ENCODE data around the gene THSD4. TPM values are rescaled to one million over a fixed set of nuclear protein-coding genes. Genes with fewer than 3 reads are reported as not detected.

The THSD4 gene
- total and polyA plus RNA-seq, 3 experiments from 2014 or later, result not detected

- no peaks in the 10 kb centered on the region for H3K9me3 ChIP-seq (ENCODE audit: low read length)
- no peaks in the 10 kb centered on the region for H3K4me1 Mint-ChIP-seq
- no peaks in the 10 kb centered on the region for H3K36me3 ChIP-seq (ENCODE audit: insufficient read depth, low read length)
- H3K36me3 Mint-ChIP-seq, result peaks cover 0 to 1% (median 0%) of the 10 kb centered on the region in 3 donors
- H3K9me3 Mint-ChIP-seq, result peaks cover 0 to 9% (median 0%) of the 10 kb centered on the region in 5 donors
- no peak overlapping the region for H3K27ac ChIP-seq (ENCODE audit: low read depth, low read length)
- H3K27me3 Mint-ChIP-seq, result peaks cover 17 to 39% of the 10 kb centered on the region in 2 donors
- H3K27ac Mint-ChIP-seq, result no peak overlapping the region
- no peak for DNase-seq
- no peaks in the 10 kb centered on the region for H3K27me3 ChIP-seq (ENCODE audit: insufficient read depth, low read length, poor library complexity, severe bottlenecking)
- no peaks in the 10 kb centered on the region for H3K4me1 ChIP-seq (ENCODE audit: insufficient read depth, low read length)
- POLR2A ChIA-PET, result no interaction called here
- CTCF ChIA-PET, result no interaction called here
- H3K4me3 ChIP-seq (ENCODE audit: low read length), result no peak overlapping the region
- H3K4me3 Mint-ChIP-seq, result no peak overlapping the region
Measured at GRCh38 chr15:71080705-71081104, 34.6 kb upstream of the THSD4 start.

GRCh38 chr15:71082803-71083202 lies 32.5 kb upstream of the THSD4 start:
- Histone ChIP-seq H3K4me1 (ENCODE audit: insufficient read depth, low read length) (no peaks in the 10 kb centered on the region), H3K4me3 (ENCODE audit: low read length) (no peak overlapping the region), H3K36me3 (ENCODE audit: insufficient read depth, low read length) (no peaks in the 10 kb centered on the region), H3K27ac (ENCODE audit: low read depth, low read length) (no peak overlapping the region), H3K27me3 (ENCODE audit: insufficient read depth, low read length, poor library complexity, severe bottlenecking) (no peaks in the 10 kb centered on the region), H3K9me3 (ENCODE audit: low read length) (no peaks in the 10 kb centered on the region)
- CTCF ChIA-PET, result no interaction called here
- no peak overlapping the region for H3K27ac Mint-ChIP-seq
- no peaks in the 10 kb centered on the region for H3K36me3 Mint-ChIP-seq
- H3K4me1 Mint-ChIP-seq, result no peaks in the 10 kb centered on the region
- H3K9me3 Mint-ChIP-seq, result peaks cover 0 to 2% (median 0%) of the 10 kb centered on the region in 5 donors
- H3K4me3 Mint-ChIP-seq, result no peak overlapping the region
- H3K27me3 Mint-ChIP-seq, result peaks cover 17 to 46% of the 10 kb centered on the region in 2 donors
- no peak for DNase-seq
- POLR2A ChIA-PET, result no interaction called here

- Mint-ChIP-seq H3K27me3 (peaks cover 18 to 45% of the 10 kb centered on the region in 2 donors), H3K4me1 (no peaks in the 10 kb centered on the region), H3K27ac (no peak overlapping the region), H3K9me3 (peaks cover 0 to 1% (median 0%) of the 10 kb centered on the region in 5 donors), H3K4me3 (no peak overlapping the region), H3K36me3 (no peaks in the 10 kb centered on the region)
- ChIA-PET CTCF (no interaction called here), POLR2A (no interaction called here)
- no peak for DNase-seq
- H3K27me3 ChIP-seq (ENCODE audit: insufficient read depth, low read length, poor library complexity, severe bottlenecking), result no peaks in the 10 kb centered on the region
- no peaks in the 10 kb centered on the region for H3K9me3 ChIP-seq (ENCODE audit: low read length)
- H3K4me3 ChIP-seq (ENCODE audit: low read length), result no peak overlapping the region
- no peaks in the 10 kb centered on the region for H3K36me3 ChIP-seq (ENCODE audit: insufficient read depth, low read length)
- no peaks in the 10 kb centered on the region for H3K4me1 ChIP-seq (ENCODE audit: insufficient read depth, low read length)
- H3K27ac ChIP-seq (ENCODE audit: low read depth, low read length), result no peak overlapping the region
Measured at GRCh38 chr15:71083349-71083748, 31.9 kb upstream of the THSD4 start.

- H3K27me3 ChIP-seq (ENCODE audit: insufficient read depth, low read length, poor library complexity, severe bottlenecking), result no peaks in the 10 kb centered on the region
- no peak overlapping the region for H3K4me3 ChIP-seq (ENCODE audit: low read length)
- no peak overlapping the region for H3K27ac ChIP-seq (ENCODE audit: low read depth, low read length)
- DNase-seq, result no peak
- Mint-ChIP-seq H3K4me3 (no peak overlapping the region), H3K27me3 (peaks cover 14 to 46% of the 10 kb centered on the region in 2 donors), H3K4me1 (no peaks in the 10 kb centered on the region), H3K9me3 (peaks cover 0 to 3% (median 0%) of the 10 kb centered on the region in 5 donors), H3K27ac (no peak overlapping the region), H3K36me3 (no peaks in the 10 kb centered on the region)
- H3K36me3 ChIP-seq (ENCODE audit: insufficient read depth, low read length), result no peaks in the 10 kb centered on the region
- ChIA-PET CTCF (no interaction called here), POLR2A (no interaction called here)
- H3K4me1 ChIP-seq (ENCODE audit: insufficient read depth, low read length), result no peaks in the 10 kb centered on the region
- no peaks in the 10 kb centered on the region for H3K9me3 ChIP-seq (ENCODE audit: low read length)
Measured at GRCh38 chr15:71084264-71084663, 31.0 kb upstream of the THSD4 start.

GRCh38 chr15:71085809-71086208 lies 29.5 kb upstream of the THSD4 start:
- Mint-ChIP-seq H3K4me3 (no peak overlapping the region), H3K9me3 (peaks cover 0 to 3% (median 0%) of the 10 kb centered on the region in 5 donors), H3K4me1 (no peaks in the 10 kb centered on the region), H3K36me3 (no peaks in the 10 kb centered on the region), H3K27me3 (peaks cover 12 to 55% of the 10 kb centered on the region in 2 donors), H3K27ac (no peak overlapping the region)
- Histone ChIP-seq H3K27me3 (ENCODE audit: insufficient read depth, low read length, poor library complexity, severe bottlenecking) (no peaks in the 10 kb centered on the region), H3K4me1 (ENCODE audit: insufficient read depth, low read length) (no peaks in the 10 kb centered on the region), H3K9me3 (ENCODE audit: low read length) (no peaks in the 10 kb centered on the region), H3K27ac (ENCODE audit: low read depth, low read length) (no peak overlapping the region), H3K36me3 (ENCODE audit: insufficient read depth, low read length) (no peaks in the 10 kb centered on the region), H3K4me3 (ENCODE audit: low read length) (no peak overlapping the region)
- CTCF ChIA-PET, result no interaction called here
- DNase-seq, result no peak
- POLR2A ChIA-PET, result no interaction called here

- Histone ChIP-seq H3K4me1 (ENCODE audit: insufficient read depth, low read length) (no peaks in the 10 kb centered on the region), H3K36me3 (ENCODE audit: insufficient read depth, low read length) (no peaks in the 10 kb centered on the region), H3K9me3 (ENCODE audit: low read length) (no peaks in the 10 kb centered on the region), H3K27me3 (ENCODE audit: insufficient read depth, low read length, poor library complexity, severe bottlenecking) (no peaks in the 10 kb centered on the region), H3K27ac (ENCODE audit: low read depth, low read length) (no peak overlapping the region), H3K4me3 (ENCODE audit: low read length) (no peak overlapping the region)
- CTCF ChIA-PET, result no interaction called here
- no peak overlapping the region for H3K4me3 Mint-ChIP-seq
- peaks cover 9 to 44% of the 10 kb centered on the region in 2 donors for H3K27me3 Mint-ChIP-seq
- POLR2A ChIA-PET, result no interaction called here
- no peak for DNase-seq
- H3K4me1 Mint-ChIP-seq, result no peaks in the 10 kb centered on the region
- H3K36me3 Mint-ChIP-seq, result no peaks in the 10 kb centered on the region
- H3K27ac Mint-ChIP-seq, result no peak overlapping the region
- H3K9me3 Mint-ChIP-seq, result peaks cover 0 to 3% (median 0%) of the 10 kb centered on the region in 5 donors
Measured at GRCh38 chr15:71088155-71088554, 27.1 kb upstream of the THSD4 start.

- H3K27me3 Mint-ChIP-seq, result peaks cover 11 to 40% of the 10 kb centered on the region in 2 donors
- POLR2A ChIA-PET, result no interaction called here
Measured at GRCh38 chr15:71088683-71089082, 26.6 kb upstream of the THSD4 start.

GRCh38 chr15:71089801-71090200 lies 25.5 kb upstream of the THSD4 start:
- no peaks in the 10 kb centered on the region for H3K27me3 ChIP-seq (ENCODE audit: insufficient read depth, low read length, poor library complexity, severe bottlenecking)
- H3K4me3 Mint-ChIP-seq, result no peak overlapping the region

More at GRCh38 chr15:71088683-71089082, 26.6 kb upstream of the THSD4 start:
- CTCF ChIA-PET, result no interaction called here
- no peaks in the 10 kb centered on the region for H3K27me3 ChIP-seq (ENCODE audit: insufficient read depth, low read length, poor library complexity, severe bottlenecking)
- no peaks in the 10 kb centered on the region for H3K4me1 ChIP-seq (ENCODE audit: insufficient read depth, low read length)
- peaks cover 0 to 4% (median 0%) of the 10 kb centered on the region in 5 donors for H3K9me3 Mint-ChIP-seq
- H3K9me3 ChIP-seq (ENCODE audit: low read length), result no peaks in the 10 kb centered on the region
- H3K4me3 Mint-ChIP-seq, result no peak overlapping the region
- no peaks in the 10 kb centered on the region for H3K36me3 ChIP-seq (ENCODE audit: insufficient read depth, low read length)
- no peak for DNase-seq
- H3K27ac Mint-ChIP-seq, result no peak overlapping the region
- H3K36me3 Mint-ChIP-seq, result no peaks in the 10 kb centered on the region
- H3K4me1 Mint-ChIP-seq, result no peaks in the 10 kb centered on the region
- no peak overlapping the region for H3K4me3 ChIP-seq (ENCODE audit: low read length)
- no peak overlapping the region for H3K27ac ChIP-seq (ENCODE audit: low read depth, low read length)

GRCh38 chr15:71091601-71092000 lies 23.7 kb upstream of the THSD4 start:
- peaks cover 0 to 9% (median 0%) of the 10 kb centered on the region in 5 donors for H3K9me3 Mint-ChIP-seq
- no peaks in the 10 kb centered on the region for H3K4me1 Mint-ChIP-seq
- H3K27me3 ChIP-seq (ENCODE audit: insufficient read depth, low read length, poor library complexity, severe bottlenecking), result no peaks in the 10 kb centered on the region
- no peak overlapping the region for H3K4me3 ChIP-seq (ENCODE audit: low read length)
- ChIA-PET POLR2A (no interaction called here), CTCF (no interaction called here)
- no peak overlapping the region for H3K4me3 Mint-ChIP-seq
- no peak overlapping the region for H3K27ac ChIP-seq (ENCODE audit: low read depth, low read length)
- H3K36me3 ChIP-seq (ENCODE audit: insufficient read depth, low read length), result no peaks in the 10 kb centered on the region
- H3K9me3 ChIP-seq (ENCODE audit: low read length), result no peaks in the 10 kb centered on the region
- H3K36me3 Mint-ChIP-seq, result no peaks in the 10 kb centered on the region
- no peak overlapping the region for H3K27ac Mint-ChIP-seq
- H3K27me3 Mint-ChIP-seq, result peaks cover 9 to 21% of the 10 kb centered on the region in 2 donors
- H3K4me1 ChIP-seq (ENCODE audit: insufficient read depth, low read length), result no peaks in the 10 kb centered on the region
- DNase-seq, result no peak

More at GRCh38 chr15:71089801-71090200, 25.5 kb upstream of the THSD4 start:
- DNase-seq, result no peak
- no peaks in the 10 kb centered on the region for H3K36me3 Mint-ChIP-seq
- H3K9me3 Mint-ChIP-seq, result peaks cover 0 to 6% (median 0%) of the 10 kb centered on the region in 5 donors
- no peak overlapping the region for H3K27ac ChIP-seq (ENCODE audit: low read depth, low read length)
- H3K4me3 ChIP-seq (ENCODE audit: low read length), result no peak overlapping the region
- H3K27me3 Mint-ChIP-seq, result peaks cover 11 to 31% of the 10 kb centered on the region in 2 donors
- ChIA-PET POLR2A (no interaction called here), CTCF (no interaction called here)
- no peaks in the 10 kb centered on the region for H3K36me3 ChIP-seq (ENCODE audit: insufficient read depth, low read length)
- H3K27ac Mint-ChIP-seq, result no peak overlapping the region
- no peaks in the 10 kb centered on the region for H3K4me1 Mint-ChIP-seq
- H3K4me1 ChIP-seq (ENCODE audit: insufficient read depth, low read length), result no peaks in the 10 kb centered on the region
- H3K9me3 ChIP-seq (ENCODE audit: low read length), result no peaks in the 10 kb centered on the region

Data from CD8-positive, alpha-beta memory T cell (primary cell).